ENCODE measurements around the gene TCFL5. TPM values are rescaled to one million over a fixed set of nuclear protein-coding genes. Genes with fewer than 3 reads are reported as not detected.

TCFL5 gene
- total RNA-seq, 2 donors from 2014 or later = 7.1 to 24.8 TPM

DNA sequence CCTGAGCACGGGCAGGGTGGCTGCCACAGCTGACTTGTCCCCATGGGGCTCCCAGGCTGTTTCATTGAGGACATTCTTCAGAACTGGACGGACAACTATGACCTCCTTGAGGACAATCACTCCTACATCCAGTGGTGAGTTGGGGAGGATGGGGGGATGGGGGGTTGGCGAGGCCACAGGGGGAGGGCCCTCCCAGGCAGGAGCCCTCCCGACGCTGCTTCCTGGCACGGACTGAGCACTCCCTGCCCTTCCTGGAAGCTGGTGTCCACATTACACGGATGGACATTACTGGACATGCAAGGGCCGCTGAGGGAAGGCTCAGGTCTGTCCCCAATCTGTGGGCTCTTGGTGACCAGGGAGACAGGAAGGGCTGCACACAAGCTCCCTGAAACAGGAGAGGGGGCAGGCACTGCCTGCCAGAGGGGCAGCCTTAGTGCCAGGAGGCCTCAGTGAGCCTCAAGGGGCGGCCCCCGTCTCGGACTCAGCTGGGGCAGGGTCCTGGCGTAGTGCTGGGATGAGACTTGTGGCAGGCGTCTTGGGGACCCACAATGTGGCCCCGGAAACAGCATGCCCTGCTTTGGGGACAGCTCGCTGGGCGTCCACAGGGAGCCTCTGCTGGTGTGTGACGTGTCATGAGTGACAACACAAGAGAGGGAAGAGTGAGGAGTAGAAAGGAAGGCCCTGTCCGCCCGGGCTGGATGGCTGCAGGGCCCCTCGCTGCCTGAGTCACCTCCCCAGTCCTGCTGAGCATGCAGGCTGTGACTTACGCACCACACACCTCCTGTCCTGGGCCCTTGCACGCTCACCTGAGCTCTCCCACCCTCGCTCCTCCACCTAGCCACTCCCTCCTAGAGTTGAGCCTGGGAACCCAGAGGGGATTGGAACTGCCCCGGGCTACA is 51.8 kb downstream of the TCFL5 start:
- intact Hi-C loops (cut with DNase I) = loop anchor here (5.0 to 10.0 kb wide), 2 partner anchors 142 to 305 kb away; no protein-coding TSS in a partner anchor
- H3K36me3 ChIP-seq = peaks cover 8 to 33% of the 10 kb centered on the region in 2 donors
- H3K27ac ChIP-seq = no peak overlapping the region
- H3K4me3 ChIP-seq = no peak overlapping the region
- no peaks in the 10 kb centered on the region for H3K27me3 ChIP-seq (replicated peaks; ENCODE audit: insufficient read depth)
- WGBS = 91% methylated on average over 24 of the region's 24 CpGs
- H3K9me3 ChIP-seq = no peaks in the 10 kb centered on the region
- no peak for DNase-seq (ENCODE audit: low spot score)
- TF ChIP-seq, protein P1, sequence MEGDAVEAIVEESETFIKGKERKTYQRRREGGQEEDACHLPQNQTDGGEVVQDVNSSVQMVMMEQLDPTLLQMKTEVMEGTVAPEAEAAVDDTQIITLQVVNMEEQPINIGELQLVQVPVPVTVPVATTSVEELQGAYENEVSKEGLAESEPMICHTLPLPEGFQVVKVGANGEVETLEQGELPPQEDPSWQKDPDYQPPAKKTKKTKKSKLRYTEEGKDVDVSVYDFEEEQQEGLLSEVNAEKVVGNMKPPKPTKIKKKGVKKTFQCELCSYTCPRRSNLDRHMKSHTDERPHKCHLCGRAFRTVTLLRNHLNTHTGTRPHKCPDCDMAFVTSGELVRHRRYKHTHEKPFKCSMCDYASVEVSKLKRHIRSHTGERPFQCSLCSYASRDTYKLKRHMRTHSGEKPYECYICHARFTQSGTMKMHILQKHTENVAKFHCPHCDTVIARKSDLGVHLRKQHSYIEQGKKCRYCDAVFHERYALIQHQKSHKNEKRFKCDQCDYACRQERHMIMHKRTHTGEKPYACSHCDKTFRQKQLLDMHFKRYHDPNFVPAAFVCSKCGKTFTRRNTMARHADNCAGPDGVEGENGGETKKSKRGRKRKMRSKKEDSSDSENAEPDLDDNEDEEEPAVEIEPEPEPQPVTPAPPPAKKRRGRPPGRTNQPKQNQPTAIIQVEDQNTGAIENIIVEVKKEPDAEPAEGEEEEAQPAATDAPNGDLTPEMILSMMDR (IDR thresholded peaks at IDR 0.05) = no peak
- no peak for TF ChIP-seq POLR2A (IDR thresholded peaks at IDR 0.05)
- TF ChIP-seq POLR2AphosphoS5 (IDR thresholded peaks at IDR 0.05) = no peak
- no peaks in the 10 kb centered on the region for H3K4me1 ChIP-seq (replicated peaks)

DNA sequence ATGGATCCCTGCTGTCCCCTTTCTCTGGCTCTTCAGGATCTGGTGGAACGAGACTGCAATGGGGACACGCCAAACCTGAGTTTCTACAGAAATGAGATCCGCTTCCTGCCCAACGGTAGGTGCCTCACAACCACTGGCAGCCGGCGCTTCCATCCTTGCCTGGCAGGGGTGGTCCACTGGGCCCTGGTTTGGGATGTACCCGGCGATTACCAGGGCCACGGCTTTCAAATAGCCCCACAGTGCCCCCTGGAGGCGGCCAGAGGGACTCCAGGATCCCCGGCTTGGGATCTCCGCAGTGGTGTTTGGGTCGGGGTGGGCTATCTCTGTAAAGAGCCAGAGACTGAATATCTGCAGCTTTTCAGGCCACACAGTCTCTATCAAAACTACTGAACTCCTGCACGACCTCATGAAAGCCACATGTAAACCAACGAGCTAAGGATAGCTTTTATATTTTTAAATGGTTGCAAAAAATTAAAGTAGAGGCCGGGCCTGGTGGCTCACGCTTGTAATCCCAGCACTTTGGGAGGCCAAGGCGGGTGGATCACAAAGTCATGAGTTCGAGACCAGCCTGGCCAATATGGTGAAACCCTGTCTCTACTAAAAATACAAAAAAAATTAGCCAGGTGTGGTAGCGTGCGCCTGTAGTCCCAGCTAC is 53.3 kb downstream of the TCFL5 start:
- 37% methylated on average over 21 of the region's 21 CpGs for WGBS
- Histone ChIP-seq H3K27ac (no peak overlapping the region), H3K9me3 (no peaks in the 10 kb centered on the region), H3K4me3 (no peak overlapping the region), H3K27me3 (replicated peaks; ENCODE audit: insufficient read depth) (no peaks in the 10 kb centered on the region), H3K4me1 (replicated peaks) (no peaks in the 10 kb centered on the region), H3K36me3 (peaks cover 8 to 33% of the 10 kb centered on the region in 2 donors)
- no peak for DNase-seq (ENCODE audit: low spot score)
- TF ChIP-seq POLR2A (IDR thresholded peaks at IDR 0.05) = no peak
- TF ChIP-seq, protein P1 (IDR thresholded peaks at IDR 0.05) = peak; percentile 67 to 81 (median 78)
- intact Hi-C loops (cut with DNase I) = loop anchor here (5.0 to 10.0 kb wide), 2 partner anchors 141 to 304 kb away; no protein-coding TSS in a partner anchor

DNA sequence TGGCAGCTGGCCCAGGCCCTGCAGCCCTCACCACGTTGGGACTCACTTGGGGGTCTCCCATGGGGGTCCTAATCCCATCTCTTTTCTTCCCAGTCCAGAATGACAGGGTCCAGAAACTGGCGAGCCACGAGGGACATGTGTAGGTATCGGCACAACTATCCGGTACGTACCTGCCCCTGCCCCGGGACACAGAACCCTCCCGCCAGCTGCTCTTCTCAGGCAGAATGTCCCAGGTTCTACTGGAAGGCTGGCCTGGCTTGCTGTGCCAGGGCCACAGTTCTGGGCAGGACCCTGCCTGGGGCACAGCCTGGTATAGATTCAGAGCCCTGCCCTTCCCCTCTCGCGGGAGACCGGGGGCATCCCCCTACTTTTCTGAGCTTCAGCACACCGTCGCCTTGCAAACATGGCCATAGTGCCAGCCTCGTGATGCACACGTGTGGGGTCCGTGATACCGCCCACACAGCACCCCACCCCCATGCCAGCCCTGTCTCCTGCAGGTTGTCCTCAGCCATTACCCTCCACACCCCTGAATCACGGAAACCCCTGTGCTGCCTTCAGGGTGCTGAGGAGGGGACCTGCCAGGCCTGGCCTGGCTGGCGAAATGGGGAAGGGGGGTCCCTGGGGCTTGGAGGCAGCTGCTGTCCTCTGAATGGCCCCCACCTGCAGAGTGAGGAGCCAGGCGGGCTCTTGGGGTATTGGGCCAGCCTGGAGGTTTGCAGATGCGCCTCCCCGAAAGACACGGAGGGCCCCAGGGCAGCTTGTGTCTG is 54.0 kb downstream of the TCFL5 start:
- no peaks in the 10 kb centered on the region for H3K9me3 ChIP-seq
- no peak for DNase-seq (ENCODE audit: low spot score)
- intact Hi-C loops (cut with DNase I) = loop anchor here (5.0 to 10.0 kb wide), 2 partner anchors 140 to 303 kb away; no protein-coding TSS in a partner anchor
- H3K36me3 ChIP-seq = peaks cover 8 to 33% of the 10 kb centered on the region in 2 donors
- H3K4me3 ChIP-seq = no peak overlapping the region
- no peak for TF ChIP-seq POLR2AphosphoS5 (IDR thresholded peaks at IDR 0.05)
- TF ChIP-seq, protein P1 (IDR thresholded peaks at IDR 0.05) = no peak
- no peak for TF ChIP-seq POLR2A (IDR thresholded peaks at IDR 0.05)
- H3K27ac ChIP-seq = no peak overlapping the region
- no peaks in the 10 kb centered on the region for H3K27me3 ChIP-seq (replicated peaks; ENCODE audit: insufficient read depth)
- H3K4me1 ChIP-seq (replicated peaks) = no peaks in the 10 kb centered on the region
- WGBS = 89% methylated on average over 23 of the region's 23 CpGs

DNA sequence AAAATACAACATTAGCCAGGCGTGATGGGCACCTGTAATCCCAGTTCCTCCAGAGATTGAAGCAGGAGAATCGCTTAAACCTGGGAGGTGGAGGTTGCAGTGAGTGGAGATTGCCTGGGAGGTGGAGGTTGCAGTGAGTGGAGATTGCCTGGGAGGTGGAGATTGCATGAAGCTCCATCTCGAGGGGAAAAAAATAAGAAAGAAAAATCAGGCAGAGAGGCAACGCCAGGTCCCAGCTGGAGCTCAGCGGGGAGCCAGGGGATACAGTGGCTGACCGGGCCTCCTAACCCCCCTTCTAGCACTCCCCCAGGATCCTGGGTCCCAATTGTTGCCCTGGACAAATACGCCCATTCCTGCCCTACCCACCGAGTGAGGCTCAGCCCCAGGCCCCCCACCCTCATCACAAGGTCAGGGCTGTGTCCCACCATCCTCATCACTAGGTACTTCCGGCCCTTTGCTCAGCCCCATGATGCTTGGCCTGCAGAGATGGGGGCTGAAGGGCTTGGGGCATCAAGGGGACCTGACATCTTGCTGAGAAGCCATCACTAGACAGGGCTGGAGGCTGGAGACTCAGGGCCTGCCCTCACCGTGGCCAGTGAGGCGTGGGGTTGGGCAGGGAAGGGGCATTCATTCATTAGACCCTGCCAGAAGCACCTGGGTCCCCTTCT is 55.1 kb downstream of the TCFL5 start:
- H3K27ac ChIP-seq = no peak overlapping the region
- no peaks in the 10 kb centered on the region for H3K9me3 ChIP-seq
- 65% methylated on average over 11 of the region's 11 CpGs for WGBS
- intact Hi-C loops (cut with DNase I) = loop anchor here (5.0 to 10.0 kb wide), 2 partner anchors 139 to 302 kb away; no protein-coding TSS in a partner anchor
- peaks cover under 1 to 33% of the 10 kb centered on the region in 2 donors for H3K36me3 ChIP-seq
- H3K4me3 ChIP-seq = no peak overlapping the region
- no peak for DNase-seq (ENCODE audit: low spot score)
- no peaks in the 10 kb centered on the region for H3K4me1 ChIP-seq (replicated peaks)
- H3K27me3 ChIP-seq (replicated peaks; ENCODE audit: insufficient read depth) = no peaks in the 10 kb centered on the region
- TF ChIP-seq, protein P1 (IDR thresholded peaks at IDR 0.05) = no peak
- TF ChIP-seq POLR2AphosphoS5 (IDR thresholded peaks at IDR 0.05) (no peak), POLR2A (IDR thresholded peaks at IDR 0.05) (no peak)
